GM12891 (cell line): Measurements from ENCODE around the gene STOX2.

Experiments
- PAX5 ChIP-seq: IDR thresholded peaks from 2 replicates; pipeline ENCODE4 v1.6.1; 2011; ENCODE audit warnings: low read length, moderate library complexity, mild to moderate bottlenecking; ENCODE audit not compliant: insufficient read depth, severe bottlenecking
- POLR2A ChIP-seq: IDR thresholded peaks from 2 replicates; pipeline ENCODE4 v1.6.1; 2011; ENCODE audit warnings: low read depth, low read length, control low read depth
- POLR2AphosphoS5 ChIP-seq: IDR thresholded peaks from 2 replicates; pipeline ENCODE4 v1.6.1; 2011; ENCODE audit warnings: low read depth, low read length, control low read depth
- SPI1 ChIP-seq: IDR thresholded peaks from 2 replicates; pipeline ENCODE4 v1.6.1; 2011; ENCODE audit warnings: low read depth, low read length, control low read depth
- TAF1 ChIP-seq: IDR thresholded peaks from 2 replicates; pipeline ENCODE4 v1.6.1; 2011; ENCODE audit warnings: low read depth, low read length, control low read depth

DNA sequence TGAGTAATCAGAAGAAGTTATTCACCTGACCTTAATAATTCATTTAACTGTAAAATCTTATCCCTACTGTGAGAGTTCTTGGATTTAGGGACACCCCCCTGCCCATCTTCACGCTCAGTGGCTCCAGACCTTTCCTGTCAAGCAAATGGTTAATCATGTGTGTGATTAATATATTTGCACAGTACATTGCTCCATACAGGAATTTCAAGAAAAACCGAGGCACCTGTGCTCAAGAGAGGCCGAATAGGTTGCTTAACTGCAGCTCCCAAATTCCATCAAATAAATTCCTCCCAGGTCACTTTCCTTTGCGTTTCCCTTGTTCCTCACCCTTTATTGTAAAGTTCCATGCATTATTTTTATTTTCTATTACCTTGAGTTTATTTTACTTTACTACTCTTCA is 119.5 kb downstream of the STOX2 start:
- TF ChIP-seq POLR2A (no peak), PAX5 (no peak), POLR2AphosphoS5 (no peak), TAF1 (no peak), SPI1 (no peak)
